Karpas-422 (cell line): ENCODE results near the gene ZNF566. TPM values are rescaled to one million over a fixed set of nuclear protein-coding genes. Genes with fewer than 3 reads are reported as not detected.

Experiments
- DNase-seq: peaks from one replicate; pipeline ENCODE4 v3.0.0-alpha.2; 2015
- H2AFZ ChIP-seq: fragments of 200-600 bp; sonication (generic); 2 replicates; pipeline ENCODE4 v1.6.1; 2014; ENCODE audit warnings: antibody characterized with exemption, low read length, mixed read lengths
- H3K27ac ChIP-seq: fragments of 200-600 bp; sonication (generic); 2 replicates; pipeline ENCODE4 v1.5.1; 2014; ENCODE audit warnings: mild to moderate bottlenecking, low read length, moderate library complexity
- H3K27me3 ChIP-seq: fragments of 200-600 bp; sonication (generic); 2 replicates; pipeline ENCODE4 v1.6.1; 2014; ENCODE audit warnings: low read length, mixed read lengths
- H3K36me3 ChIP-seq: fragments of 200-600 bp; sonication (generic); 2 replicates; pipeline ENCODE4 v1.6.1; 2014; ENCODE audit warnings: low read length, mixed read lengths; ENCODE audit not compliant: insufficient read depth
- H3K4me1 ChIP-seq: fragments of 200-600 bp; sonication (generic); 2 replicates; pipeline ENCODE4 v1.6.1; 2014; ENCODE audit warnings: mild to moderate bottlenecking, low read length, mixed read lengths
- H3K4me2 ChIP-seq: fragments of 200-600 bp; sonication (generic); 2 replicates; pipeline ENCODE4 v1.6.1; 2014; ENCODE audit warnings: low read length, low read depth, mild to moderate bottlenecking; ENCODE audit not compliant: poor library complexity, severe bottlenecking
- H3K4me3 ChIP-seq: fragments of 200-600 bp; sonication (generic); 2 replicates; pipeline ENCODE4 v1.5.1; 2014; ENCODE audit warnings: mild to moderate bottlenecking, antibody characterized with exemption, low read length, mixed read lengths
- H3K79me2 ChIP-seq: fragments of 200-600 bp; sonication (generic); 2 replicates; pipeline ENCODE4 v1.6.1; 2014; ENCODE audit warnings: mild to moderate bottlenecking, low read length, mixed read lengths
- H3K9ac ChIP-seq: fragments of 200-600 bp; sonication (generic); 2 replicates; pipeline ENCODE4 v1.6.0; 2014; ENCODE audit warnings: low read length
- H3K9me2 ChIP-seq: fragments of 200-600 bp; sonication (generic), shearing (Covaris generic); replicated peaks from 2 replicates; pipeline ENCODE4 v1.6.0; 2014; ENCODE audit warnings: mild to moderate bottlenecking, low read length, moderate library complexity; ENCODE audit not compliant: insufficient read depth
- H3K9me3 ChIP-seq: fragments of 300-700, 200-600 bp; sonication (generic); 2 replicates; pipeline ENCODE4 v1.6.1; 2014; ENCODE audit warnings: low read length, mixed read lengths
- H4K20me1 ChIP-seq: fragments of 200-600 bp; sonication (generic); 2 replicates; pipeline ENCODE4 v1.6.1; 2014; ENCODE audit warnings: mild to moderate bottlenecking, antibody characterized with exemption, low read length, low read depth; ENCODE audit not compliant: insufficient read depth
- total RNA-seq: library from RNA; depleted of rRNA; stranded (reverse); fragments of >200 nt; shearing (Covaris generic); gene quantifications from 2 replicates; pipeline ENCODE4 v1.2.3, GENCODE V29; 2014; ENCODE audit warnings: low replicate concordance

The ZNF566 gene
- total RNA-seq, 1 experiment from 2014 or later = 17.3 TPM

GRCh38 chr19:36488118-36488845 is 1.1 kb downstream of the ZNF566 start:
- Histone ChIP-seq H4K20me1 (no peaks in the 10 kb centered on the region), H3K9ac (peak overlapping the region; percentile 87), H3K4me3 (peak overlapping the region; percentile 96), H3K9me3 (no peaks in the 10 kb centered on the region; the same call in 1 of the 2 replicates), H3K27me3 (no peaks in the 10 kb centered on the region), H3K9me2 (no peaks in the 10 kb centered on the region), H3K4me1 (peaks cover 9% of the 10 kb centered on the region), H3K36me3 (peaks cover 9% of the 10 kb centered on the region; the same call in 1 of the 2 replicates), H3K4me2 (peak overlapping the region; percentile 88), H2AFZ (peak overlapping the region; percentile 94; the same call in 1 of the 2 replicates), H3K79me2 (peaks cover 50% of the 10 kb centered on the region), H3K27ac (peak overlapping the region; percentile 89)
- no peak for DNase-seq

- Histone ChIP-seq H3K4me2 (no peak overlapping the region), H3K36me3 (peaks cover 19% of the 10 kb centered on the region; the same call in 1 of the 2 replicates), H3K9ac (no peak overlapping the region), H3K27me3 (no peaks in the 10 kb centered on the region), H3K79me2 (peaks cover 83% of the 10 kb centered on the region), H3K4me3 (no peak overlapping the region), H3K9me2 (no peaks in the 10 kb centered on the region), H3K9me3 (no peaks in the 10 kb centered on the region), H4K20me1 (no peaks in the 10 kb centered on the region), H3K27ac (no peak overlapping the region), H3K4me1 (peaks cover 9% of the 10 kb centered on the region), H2AFZ (no peak overlapping the region)
- no peak for DNase-seq
Observed at GRCh38 chr19:36483653-36484052, 5.7 kb downstream of the ZNF566 start.

DNA sequence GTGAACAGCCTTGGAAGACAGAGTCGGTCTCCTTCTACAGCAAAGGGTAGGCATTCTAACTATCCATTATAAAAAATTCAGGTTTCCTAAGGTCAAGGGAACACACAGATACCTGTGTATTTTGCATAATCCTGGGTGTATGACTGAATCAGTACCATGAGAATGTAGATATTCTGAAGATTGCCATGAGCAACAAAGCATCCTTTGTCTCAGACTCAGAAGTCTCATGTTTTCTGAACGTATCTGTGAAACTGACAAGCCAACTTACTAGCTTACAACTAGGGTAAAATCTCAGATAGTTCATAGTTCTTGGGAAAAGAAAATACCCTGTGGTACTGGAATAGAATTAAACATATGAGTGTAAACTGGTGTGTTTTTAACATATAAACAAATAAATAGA is 6.5 kb downstream of the ZNF566 start:
- Histone ChIP-seq H3K4me1 (peaks cover 1% of the 10 kb centered on the region), H3K9me3 (no peaks in the 10 kb centered on the region), H3K9ac (no peak overlapping the region), H3K27ac (no peak overlapping the region), H3K36me3 (peaks cover 20% of the 10 kb centered on the region; the same call in 1 of the 2 replicates), H3K4me3 (no peak overlapping the region), H3K27me3 (no peaks in the 10 kb centered on the region), H2AFZ (no peak overlapping the region), H3K9me2 (no peaks in the 10 kb centered on the region), H3K79me2 (peaks cover 81% of the 10 kb centered on the region), H3K4me2 (no peak overlapping the region), H4K20me1 (no peaks in the 10 kb centered on the region)
- no peak for DNase-seq

DNA sequence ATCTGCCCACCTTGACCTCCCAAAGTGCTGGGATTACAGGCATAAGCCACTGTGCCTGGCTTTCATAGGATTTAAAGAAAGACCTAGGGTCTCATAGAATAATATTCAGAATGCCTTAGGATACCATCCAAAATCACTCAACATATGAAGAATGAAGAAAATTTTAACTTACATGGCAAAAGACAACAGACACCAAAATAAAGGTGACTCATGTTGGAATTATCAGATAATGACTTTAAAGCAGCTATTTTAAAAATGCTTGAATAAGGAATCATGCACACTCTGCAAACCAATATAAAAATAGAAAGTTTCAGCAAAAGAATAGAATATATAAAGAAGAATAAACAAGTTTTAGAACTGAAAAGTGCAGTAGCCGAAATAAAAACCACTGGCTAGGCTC is 29.3 kb downstream of the ZNF566 start:
- H3K79me2 ChIP-seq = no peaks in the 10 kb centered on the region
- no peaks in the 10 kb centered on the region for H3K4me1 ChIP-seq
- no peaks in the 10 kb centered on the region for H4K20me1 ChIP-seq
- peaks cover 9% of the 10 kb centered on the region for H3K9me3 ChIP-seq
- no peak overlapping the region for H3K4me3 ChIP-seq
- H3K27ac ChIP-seq = no peak overlapping the region
- H3K9ac ChIP-seq = no peak overlapping the region
- H3K9me2 ChIP-seq = no peaks in the 10 kb centered on the region
- H3K36me3 ChIP-seq = peaks cover 37% of the 10 kb centered on the region
- H3K4me2 ChIP-seq = no peak overlapping the region
- DNase-seq = no peak
- H3K27me3 ChIP-seq = no peaks in the 10 kb centered on the region
- H2AFZ ChIP-seq = no peak overlapping the region

DNA sequence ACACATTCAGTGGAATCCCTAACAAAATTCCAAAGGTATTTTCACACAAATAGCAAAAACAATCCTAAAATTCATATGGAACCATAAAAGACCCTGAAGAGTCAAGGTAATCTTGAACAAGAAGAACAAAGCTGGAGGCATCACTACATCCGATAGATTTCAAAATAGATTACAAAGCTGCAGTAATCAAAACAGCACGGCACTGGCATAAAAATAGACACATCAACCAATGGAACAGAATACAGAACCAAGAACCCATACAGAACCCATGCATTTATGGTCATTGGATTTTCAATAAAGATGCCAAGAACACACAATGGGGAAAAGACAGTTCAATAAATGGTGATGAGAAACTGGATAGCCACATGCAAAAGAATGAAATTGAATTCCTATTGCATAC is 32.5 kb downstream of the ZNF566 start:
- Histone ChIP-seq H3K27ac (no peak overlapping the region), H3K36me3 (peaks cover 46% of the 10 kb centered on the region), H3K4me1 (no peaks in the 10 kb centered on the region), H3K9ac (no peak overlapping the region), H4K20me1 (no peaks in the 10 kb centered on the region), H2AFZ (no peak overlapping the region), H3K9me3 (peaks cover 17% of the 10 kb centered on the region), H3K4me2 (no peak overlapping the region), H3K4me3 (no peak overlapping the region), H3K79me2 (no peaks in the 10 kb centered on the region), H3K27me3 (no peaks in the 10 kb centered on the region), H3K9me2 (no peaks in the 10 kb centered on the region)
- no peak for DNase-seq

GRCh38 chr19:36449059-36449670 is 40.2 kb downstream of the ZNF566 start:
- H3K4me1 ChIP-seq = no peaks in the 10 kb centered on the region
- H3K9ac ChIP-seq = no peak overlapping the region
- no peak overlapping the region for H2AFZ ChIP-seq
- no peak overlapping the region for H3K4me3 ChIP-seq
- no peak overlapping the region for H3K27ac ChIP-seq
- H3K9me2 ChIP-seq = no peaks in the 10 kb centered on the region
- no peak overlapping the region for H3K4me2 ChIP-seq
- no peak for DNase-seq
- H3K79me2 ChIP-seq = no peaks in the 10 kb centered on the region
- H3K9me3 ChIP-seq = peaks cover 56% of the 10 kb centered on the region
- H3K36me3 ChIP-seq = peaks cover 57% of the 10 kb centered on the region
- H3K27me3 ChIP-seq = no peaks in the 10 kb centered on the region
- H4K20me1 ChIP-seq = no peaks in the 10 kb centered on the region

DNA sequence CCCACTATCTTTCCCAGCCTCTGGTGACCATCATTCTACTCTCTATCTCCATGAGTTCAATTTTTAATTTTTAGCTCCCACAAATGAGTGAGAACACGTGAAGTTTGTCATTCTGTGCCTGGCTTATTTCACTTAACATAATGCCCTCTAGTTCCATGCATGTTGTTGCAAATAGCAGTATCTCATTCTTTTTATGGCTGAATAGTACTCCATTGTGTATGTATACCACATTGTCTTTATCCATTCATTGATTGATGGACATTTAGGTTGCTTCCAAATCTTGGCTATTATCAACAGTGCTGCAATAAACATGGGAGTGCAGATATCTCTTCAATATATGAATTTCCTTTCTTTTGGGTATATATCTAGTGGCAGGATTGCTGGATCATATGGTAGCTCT is 48.0 kb downstream of the ZNF566 start:
- Histone ChIP-seq H3K9ac (no peak overlapping the region), H2AFZ (no peak overlapping the region), H3K9me3 (peaks cover 18% of the 10 kb centered on the region; the same call in 1 of the 2 replicates), H3K27ac (no peak overlapping the region), H3K9me2 (no peaks in the 10 kb centered on the region), H3K4me1 (no peaks in the 10 kb centered on the region), H4K20me1 (no peaks in the 10 kb centered on the region), H3K36me3 (0 out of 2 replicates have a peak, but pooled peaks cover 1% of the 10 kb centered on the region), H3K4me2 (no peak overlapping the region), H3K27me3 (no peaks in the 10 kb centered on the region), H3K79me2 (no peaks in the 10 kb centered on the region), H3K4me3 (no peak overlapping the region)
- no peak for DNase-seq

- H3K79me2 ChIP-seq = no peaks in the 10 kb centered on the region
- H3K9me2 ChIP-seq = no peaks in the 10 kb centered on the region
- no peak overlapping the region for H3K9ac ChIP-seq
- H3K4me1 ChIP-seq = no peaks in the 10 kb centered on the region
- peak; percentile 73 for DNase-seq
- no peaks in the 10 kb centered on the region for H3K36me3 ChIP-seq
- H3K27ac ChIP-seq = no peak overlapping the region
- no peaks in the 10 kb centered on the region for H3K27me3 ChIP-seq
- H3K9me3 ChIP-seq = peaks cover 3% of the 10 kb centered on the region
- no peak overlapping the region for H3K4me3 ChIP-seq
- no peak overlapping the region for H3K4me2 ChIP-seq
- no peak overlapping the region for H2AFZ ChIP-seq
- H4K20me1 ChIP-seq = no peaks in the 10 kb centered on the region
Observed at GRCh38 chr19:36436531-36436930, 52.8 kb downstream of the ZNF566 start.
